ENCODE measurements around the gene KRT33B. TPM values are rescaled to one million over a fixed set of nuclear protein-coding genes. Genes with fewer than 3 reads are reported as not detected.

KRT33B gene
- 0.17 TPM in 1 of 2 replicates, not detected in the other for total RNA-seq

DNA sequence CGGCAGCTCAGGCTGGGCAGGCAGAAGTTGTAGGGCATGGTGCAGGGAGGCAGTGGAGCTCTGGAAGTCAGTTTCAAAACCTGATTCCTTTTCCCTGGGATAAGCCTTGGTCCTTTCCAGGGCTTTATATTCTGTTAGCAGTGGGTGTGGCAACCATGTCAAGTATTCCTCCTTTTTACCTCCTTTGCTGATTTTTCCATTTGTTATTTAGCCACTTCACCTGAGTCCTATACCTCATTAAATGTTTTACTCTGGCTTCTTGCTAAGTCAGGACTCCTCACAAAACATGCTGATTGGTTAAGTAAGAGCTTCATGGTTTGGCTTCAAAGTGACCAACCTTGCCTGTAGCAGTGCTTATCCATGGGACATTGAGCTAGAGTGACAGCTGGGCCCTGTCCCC is at the start of gene KRT33B:
KRT33B (minus strand) TSS at position 101 of the 400 bp plus-strand sequence; CDS start at position 38, 63 bp downstream.
- TF ChIP-seq, protein P1, sequence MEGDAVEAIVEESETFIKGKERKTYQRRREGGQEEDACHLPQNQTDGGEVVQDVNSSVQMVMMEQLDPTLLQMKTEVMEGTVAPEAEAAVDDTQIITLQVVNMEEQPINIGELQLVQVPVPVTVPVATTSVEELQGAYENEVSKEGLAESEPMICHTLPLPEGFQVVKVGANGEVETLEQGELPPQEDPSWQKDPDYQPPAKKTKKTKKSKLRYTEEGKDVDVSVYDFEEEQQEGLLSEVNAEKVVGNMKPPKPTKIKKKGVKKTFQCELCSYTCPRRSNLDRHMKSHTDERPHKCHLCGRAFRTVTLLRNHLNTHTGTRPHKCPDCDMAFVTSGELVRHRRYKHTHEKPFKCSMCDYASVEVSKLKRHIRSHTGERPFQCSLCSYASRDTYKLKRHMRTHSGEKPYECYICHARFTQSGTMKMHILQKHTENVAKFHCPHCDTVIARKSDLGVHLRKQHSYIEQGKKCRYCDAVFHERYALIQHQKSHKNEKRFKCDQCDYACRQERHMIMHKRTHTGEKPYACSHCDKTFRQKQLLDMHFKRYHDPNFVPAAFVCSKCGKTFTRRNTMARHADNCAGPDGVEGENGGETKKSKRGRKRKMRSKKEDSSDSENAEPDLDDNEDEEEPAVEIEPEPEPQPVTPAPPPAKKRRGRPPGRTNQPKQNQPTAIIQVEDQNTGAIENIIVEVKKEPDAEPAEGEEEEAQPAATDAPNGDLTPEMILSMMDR (IDR thresholded peaks at IDR 0.05; ENCODE audit: insufficient read depth, low read length, poor library complexity, severe bottlenecking) = no peak
- Histone ChIP-seq H3K36me3 (ENCODE audit: control insufficient read depth, insufficient read depth, low read length) (no peaks in the 10 kb centered on the region), H3K27me3 (ENCODE audit: control insufficient read depth, insufficient read depth, low read length) (no peaks in the 10 kb centered on the region), H3K4me3 (ENCODE audit: low read depth, low read length) (no peak within 1 kb of the TSS)
- no peak for DNase-seq (ENCODE audit: low read depth)

DNA sequence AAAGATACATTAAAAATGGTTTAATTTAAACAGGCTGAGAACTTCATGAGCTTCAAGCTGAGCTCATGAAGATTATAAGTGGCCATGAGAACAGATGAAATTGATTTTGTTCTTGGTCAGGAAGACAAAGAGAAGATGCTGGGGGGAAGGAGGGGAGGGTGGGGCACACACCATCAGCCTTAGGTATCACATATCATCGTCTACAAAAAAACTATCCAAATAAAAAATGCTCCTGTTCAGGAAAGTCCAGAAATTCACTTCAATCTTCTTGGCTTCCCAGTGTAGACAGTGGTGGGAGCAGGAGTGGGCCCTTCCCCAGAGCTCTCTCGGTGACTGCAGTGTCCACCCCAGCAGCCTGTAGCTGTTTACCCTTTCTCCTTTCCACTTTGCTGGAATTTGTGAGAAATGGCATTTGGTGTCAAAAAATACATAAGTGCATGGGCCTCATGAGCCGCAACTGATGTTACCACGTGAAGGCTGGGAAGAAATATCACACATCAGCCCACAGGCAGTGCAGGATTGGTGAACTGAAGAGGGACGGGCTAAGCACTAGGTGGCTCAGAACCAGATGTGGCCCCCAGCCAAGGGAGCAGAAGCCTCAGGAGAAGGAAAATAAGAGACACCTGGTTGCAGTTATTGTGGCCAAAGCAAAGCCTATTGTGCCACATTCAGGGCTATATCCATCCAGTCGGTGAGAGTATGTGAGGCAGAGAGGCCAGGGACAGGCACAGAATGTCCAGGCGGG is 48.7 kb upstream of the KRT33B start:
- Histone ChIP-seq H3K27me3 (ENCODE audit: control insufficient read depth, insufficient read depth, low read length) (no peaks in the 10 kb centered on the region), H3K4me3 (ENCODE audit: low read depth, low read length) (no peak overlapping the region), H3K36me3 (ENCODE audit: control insufficient read depth, insufficient read depth, low read length) (no peaks in the 10 kb centered on the region)
- DNase-seq (ENCODE audit: low read depth) = no peak
- TF ChIP-seq, protein P1 (IDR thresholded peaks at IDR 0.05; ENCODE audit: insufficient read depth, low read length, poor library complexity, severe bottlenecking) = no peak

DNA sequence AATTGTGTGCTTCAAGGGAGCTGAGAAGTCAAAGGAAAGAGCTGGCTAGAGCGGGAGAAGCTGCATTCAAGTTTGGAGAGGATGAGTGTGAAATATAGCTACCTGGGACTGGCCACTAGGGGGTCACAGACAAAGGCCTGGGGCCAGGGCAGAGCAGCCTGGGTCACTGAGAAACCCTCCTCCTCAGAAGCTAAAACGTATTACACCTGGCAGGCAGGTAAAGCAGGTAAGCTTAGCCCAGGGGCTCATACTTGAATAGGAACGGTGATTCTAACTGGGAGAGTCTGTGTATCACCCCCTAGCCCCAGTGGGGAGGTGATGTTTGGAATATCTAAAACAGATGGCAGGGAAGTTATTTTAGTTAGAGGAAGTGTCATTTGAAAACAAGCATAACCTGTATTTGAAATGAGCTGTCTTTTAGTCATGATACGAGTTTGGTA is 48.0 kb upstream of the KRT33B start:
- DNase-seq (ENCODE audit: low read depth) = no peak

GRCh38 chr17:41417127-41417526 is 47.5 kb upstream of the KRT33B start:
- H3K36me3 ChIP-seq (ENCODE audit: control insufficient read depth, insufficient read depth, low read length) = no peaks in the 10 kb centered on the region
- no peak for DNase-seq (ENCODE audit: low read depth)
- TF ChIP-seq, protein P1 (IDR thresholded peaks at IDR 0.05; ENCODE audit: insufficient read depth, low read length, poor library complexity, severe bottlenecking) = no peak
- H3K4me3 ChIP-seq (ENCODE audit: low read depth, low read length) = no peak overlapping the region
- no peaks in the 10 kb centered on the region for H3K27me3 ChIP-seq (ENCODE audit: control insufficient read depth, insufficient read depth, low read length)

More for the DNA sequence above, 48.0 kb upstream of the KRT33B start:
- TF ChIP-seq, protein P1 (IDR thresholded peaks at IDR 0.05; ENCODE audit: insufficient read depth, low read length, poor library complexity, severe bottlenecking) = peak; percentile 31
- no peaks in the 10 kb centered on the region for H3K27me3 ChIP-seq (ENCODE audit: control insufficient read depth, insufficient read depth, low read length)
- H3K36me3 ChIP-seq (ENCODE audit: control insufficient read depth, insufficient read depth, low read length) = no peaks in the 10 kb centered on the region
- no peak overlapping the region for H3K4me3 ChIP-seq (ENCODE audit: low read depth, low read length)

DNA sequence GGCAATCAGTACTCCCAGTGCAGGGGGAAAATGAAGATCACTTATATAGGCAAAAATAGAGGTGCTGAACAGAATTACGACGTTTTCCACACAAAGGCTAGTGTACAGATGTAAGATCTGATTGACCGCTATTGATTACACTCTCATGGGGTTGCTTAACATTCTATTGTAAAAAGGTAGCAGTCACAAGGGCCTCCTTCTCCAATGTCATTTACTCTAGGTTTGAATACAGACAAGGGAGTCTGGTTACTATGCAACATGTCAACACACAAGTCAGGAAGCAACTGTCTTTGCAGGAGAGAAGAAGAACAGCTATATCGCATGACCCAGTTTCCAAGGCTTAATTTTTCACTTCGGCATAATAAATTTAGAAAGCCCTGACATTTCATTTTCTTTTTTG is 46.9 kb upstream of the KRT33B start:
- TF ChIP-seq, protein P1 (IDR thresholded peaks at IDR 0.05; ENCODE audit: insufficient read depth, low read length, poor library complexity, severe bottlenecking) = no peak
- H3K4me3 ChIP-seq (ENCODE audit: low read depth, low read length) = no peak overlapping the region
- no peak for DNase-seq (ENCODE audit: low read depth)
- H3K36me3 ChIP-seq (ENCODE audit: control insufficient read depth, insufficient read depth, low read length) = no peaks in the 10 kb centered on the region
- no peaks in the 10 kb centered on the region for H3K27me3 ChIP-seq (ENCODE audit: control insufficient read depth, insufficient read depth, low read length)

Data from kidney epithelial cell (primary cell).